ENCODE measurements around the gene P2RY2.

Gene P2RY2

GRCh38 chr11:73237471-73238290, 19.6 kb downstream of the P2RY2 start:
- no peak for FAIRE-seq
- TF ChIP-seq PAX5 (IDR thresholded peaks at IDR 0.05; ENCODE audit: insufficient read depth, low read length, severe bottlenecking) (no peak), POLR2AphosphoS5 (IDR thresholded peaks at IDR 0.05; ENCODE audit: low read depth, low read length) (no peak), POLR2A (IDR thresholded peaks at IDR 0.05; ENCODE audit: low read depth, low read length) (no peak), SPI1 (IDR thresholded peaks at IDR 0.05; ENCODE audit: low read depth, low read length) (no peak), POU2F2 (IDR thresholded peaks at IDR 0.05; ENCODE audit: low read depth, low read length) (no peak), TAF1 (IDR thresholded peaks at IDR 0.05; ENCODE audit: low read depth, low read length) (no peak)
- no peak for DNase-seq (ENCODE audit: insufficient read length, low spot score)

DNA sequence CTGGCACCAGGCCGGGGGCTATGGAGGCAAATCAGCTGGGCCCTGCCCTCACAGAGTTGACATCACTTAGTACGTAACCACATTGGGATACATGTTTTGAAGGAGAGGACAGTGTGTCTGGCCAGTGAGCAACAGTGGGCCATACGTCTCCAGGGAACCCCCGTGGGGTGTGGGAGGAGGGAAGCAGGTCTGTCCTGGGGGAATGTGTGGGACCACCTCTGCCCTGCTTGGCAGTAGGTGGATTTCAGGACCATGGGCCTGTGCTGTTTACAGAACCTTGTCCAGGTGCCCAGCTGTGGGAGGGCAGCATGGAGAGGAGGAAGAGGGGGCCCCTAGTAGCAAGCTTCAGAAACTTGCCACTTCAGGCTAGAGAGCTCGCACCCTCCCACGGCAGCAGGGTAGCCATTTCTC, 21.0 kb downstream of the P2RY2 start:
- no peak for FAIRE-seq

GRCh38 chr11:73239571-73240189, 21.6 kb downstream of the P2RY2 start:
- FAIRE-seq (no peak), DNase-seq (ENCODE audit: insufficient read length, low spot score) (no peak)
- no peak for TF ChIP-seq TAF1 (IDR thresholded peaks at IDR 0.05; ENCODE audit: low read depth, low read length)
- no peak for TF ChIP-seq PAX5 (IDR thresholded peaks at IDR 0.05; ENCODE audit: insufficient read depth, low read length, severe bottlenecking)
- TF ChIP-seq SPI1 (IDR thresholded peaks at IDR 0.05; ENCODE audit: low read depth, low read length), result no peak
- no peak for TF ChIP-seq POLR2AphosphoS5 (IDR thresholded peaks at IDR 0.05; ENCODE audit: low read depth, low read length)
- TF ChIP-seq POLR2A (IDR thresholded peaks at IDR 0.05; ENCODE audit: low read depth, low read length), result no peak
- no peak for TF ChIP-seq POU2F2 (IDR thresholded peaks at IDR 0.05; ENCODE audit: low read depth, low read length)

More for the DNA sequence above, 21.0 kb downstream of the P2RY2 start:
- TF ChIP-seq PAX5 (IDR thresholded peaks at IDR 0.05; ENCODE audit: insufficient read depth, low read length, severe bottlenecking) (no peak), TAF1 (IDR thresholded peaks at IDR 0.05; ENCODE audit: low read depth, low read length) (no peak), POLR2A (IDR thresholded peaks at IDR 0.05; ENCODE audit: low read depth, low read length) (no peak), SPI1 (IDR thresholded peaks at IDR 0.05; ENCODE audit: low read depth, low read length) (no peak), POU2F2 (IDR thresholded peaks at IDR 0.05; ENCODE audit: low read depth, low read length) (no peak), POLR2AphosphoS5 (IDR thresholded peaks at IDR 0.05; ENCODE audit: low read depth, low read length) (no peak)
- no peak for DNase-seq (ENCODE audit: insufficient read length, low spot score)

GRCh38 chr11:73240190-73240781, 22.2 kb downstream of the P2RY2 start:
- DNase-seq (ENCODE audit: insufficient read length, low spot score), result no peak

DNA sequence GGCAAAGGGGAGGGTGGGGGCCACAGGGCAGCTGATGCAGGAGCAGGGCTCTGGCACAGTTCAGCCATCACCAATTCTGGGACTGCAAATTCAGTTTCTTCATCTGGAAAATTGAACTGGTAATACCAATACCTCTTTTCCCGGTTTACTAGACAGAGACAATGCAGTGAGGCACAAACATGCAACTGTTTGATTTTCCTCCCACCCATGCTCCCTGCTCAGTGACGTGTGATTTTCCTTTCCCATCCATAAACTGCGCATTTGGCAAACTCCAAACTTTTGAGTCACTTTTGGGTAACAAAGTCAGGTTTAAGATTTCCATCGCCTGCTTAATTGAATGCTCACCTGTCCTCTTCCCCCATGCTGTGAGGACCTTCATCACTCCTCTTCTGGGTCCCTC, 23.2 kb downstream of the P2RY2 start:
- DNase-seq (ENCODE audit: insufficient read length, low spot score), result no peak

More at GRCh38 chr11:73240190-73240781, 22.2 kb downstream of the P2RY2 start:
- FAIRE-seq, result no peak
- TF ChIP-seq POLR2A (IDR thresholded peaks at IDR 0.05; ENCODE audit: low read depth, low read length) (no peak), PAX5 (IDR thresholded peaks at IDR 0.05; ENCODE audit: insufficient read depth, low read length, severe bottlenecking) (no peak), POLR2AphosphoS5 (IDR thresholded peaks at IDR 0.05; ENCODE audit: low read depth, low read length) (no peak), TAF1 (IDR thresholded peaks at IDR 0.05; ENCODE audit: low read depth, low read length) (no peak), SPI1 (IDR thresholded peaks at IDR 0.05; ENCODE audit: low read depth, low read length) (no peak), POU2F2 (IDR thresholded peaks at IDR 0.05; ENCODE audit: low read depth, low read length) (no peak)

GRCh38 chr11:73242251-73243092, 24.4 kb downstream of the P2RY2 start:
- TF ChIP-seq TAF1 (IDR thresholded peaks at IDR 0.05; ENCODE audit: low read depth, low read length) (0 out of 2 replicates have a peak, but pooled peaks have one; percentile 31), POU2F2 (IDR thresholded peaks at IDR 0.05; ENCODE audit: low read depth, low read length) (peak; percentile 89; the same call in 1 of the 2 replicates), PAX5 (IDR thresholded peaks at IDR 0.05; ENCODE audit: insufficient read depth, low read length, severe bottlenecking) (no peak), POLR2A (IDR thresholded peaks at IDR 0.05; ENCODE audit: low read depth, low read length) (no peak), SPI1 (IDR thresholded peaks at IDR 0.05; ENCODE audit: low read depth, low read length) (no peak), POLR2AphosphoS5 (IDR thresholded peaks at IDR 0.05; ENCODE audit: low read depth, low read length) (no peak)
- FAIRE-seq (peak; percentile 97), DNase-seq (ENCODE audit: insufficient read length, low spot score) (peak; percentile 66)

More for the DNA sequence above, 23.2 kb downstream of the P2RY2 start:
- no peak for FAIRE-seq
- TF ChIP-seq POLR2A (IDR thresholded peaks at IDR 0.05; ENCODE audit: low read depth, low read length) (no peak), POU2F2 (IDR thresholded peaks at IDR 0.05; ENCODE audit: low read depth, low read length) (no peak), PAX5 (IDR thresholded peaks at IDR 0.05; ENCODE audit: insufficient read depth, low read length, severe bottlenecking) (no peak), POLR2AphosphoS5 (IDR thresholded peaks at IDR 0.05; ENCODE audit: low read depth, low read length) (no peak), SPI1 (IDR thresholded peaks at IDR 0.05; ENCODE audit: low read depth, low read length) (no peak), TAF1 (IDR thresholded peaks at IDR 0.05; ENCODE audit: low read depth, low read length) (no peak)

DNA sequence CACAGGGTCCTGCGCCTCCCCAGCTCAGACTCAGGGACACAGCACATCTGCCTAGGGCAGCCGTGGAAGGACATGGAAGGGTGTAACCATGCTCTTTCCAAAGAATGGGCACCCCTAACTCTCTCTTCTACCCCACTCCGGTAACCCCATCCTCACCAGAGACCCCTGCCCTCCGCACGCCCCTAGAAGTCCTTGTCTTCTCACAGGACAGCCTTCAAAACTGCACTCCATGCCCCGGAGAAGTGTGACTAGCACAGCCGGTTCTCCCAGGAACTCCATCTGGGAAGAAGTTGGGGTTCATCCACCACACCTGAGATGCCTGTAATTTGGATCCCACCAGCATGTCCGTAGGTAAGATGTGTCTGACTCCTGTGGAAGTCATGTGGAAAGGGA, 25.0 kb downstream of the P2RY2 start:
- FAIRE-seq (no peak), DNase-seq (ENCODE audit: insufficient read length, low spot score) (no peak)
- TF ChIP-seq POLR2A (IDR thresholded peaks at IDR 0.05; ENCODE audit: low read depth, low read length) (no peak), SPI1 (IDR thresholded peaks at IDR 0.05; ENCODE audit: low read depth, low read length) (no peak)

DNA sequence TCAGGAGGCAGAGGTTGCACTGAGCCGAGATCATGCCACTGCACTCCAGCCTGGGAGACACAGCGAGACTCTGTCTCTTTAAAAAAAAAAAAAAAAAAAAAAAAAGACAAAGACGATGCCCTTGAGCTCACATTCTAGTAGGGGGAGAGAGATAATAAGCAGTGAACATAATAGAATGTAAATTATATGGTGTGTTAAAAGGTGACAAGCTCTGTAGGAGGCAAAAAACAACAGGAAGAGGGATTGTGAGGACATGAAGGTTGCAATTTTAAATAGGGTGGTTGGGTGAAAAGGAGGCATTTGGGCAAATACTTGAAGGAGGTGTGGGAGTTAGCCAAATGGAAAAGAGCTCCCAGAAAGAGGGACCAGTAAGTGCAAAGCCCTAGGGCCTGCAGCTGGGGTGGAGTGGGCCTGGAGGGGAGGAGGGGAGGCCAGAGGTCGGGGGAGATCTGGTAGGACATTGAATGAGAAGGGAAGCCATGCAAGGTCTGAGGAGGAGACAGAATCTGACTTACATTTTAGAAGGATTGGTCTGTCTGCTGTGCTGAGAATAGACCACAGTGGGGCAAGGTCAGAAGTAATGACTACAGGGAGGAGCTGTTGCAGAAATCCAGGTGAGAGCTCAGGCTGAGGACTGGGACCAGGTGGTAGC, 26.6 kb downstream of the P2RY2 start:
- FAIRE-seq (no peak), DNase-seq (ENCODE audit: insufficient read length, low spot score) (no peak)
- TF ChIP-seq POU2F2 (IDR thresholded peaks at IDR 0.05; ENCODE audit: low read depth, low read length), result no peak
- TF ChIP-seq PAX5 (IDR thresholded peaks at IDR 0.05; ENCODE audit: insufficient read depth, low read length, severe bottlenecking), result no peak
- TF ChIP-seq POLR2AphosphoS5 (IDR thresholded peaks at IDR 0.05; ENCODE audit: low read depth, low read length), result no peak
- no peak for TF ChIP-seq TAF1 (IDR thresholded peaks at IDR 0.05; ENCODE audit: low read depth, low read length)
- TF ChIP-seq SPI1 (IDR thresholded peaks at IDR 0.05; ENCODE audit: low read depth, low read length), result no peak
